GM19193 (cell line): Measurements from ENCODE around the gene MRGPRX3.

Source experiments
- POLR2A ChIP-seq: IDR thresholded peaks from 4 replicates; pipeline ENCODE4 v1.6.1; 2011; ENCODE audit not compliant: insufficient read depth, insufficient read length; ENCODE audit errors: extremely low read depth

Gene MRGPRX3

GRCh38 chr11:18140145-18140544 lies 7.8 kb downstream of the MRGPRX3 start:
- TF ChIP-seq POLR2A, result no peak

- no peak for TF ChIP-seq POLR2A
Measured at GRCh38 chr11:18144243-18144642, 11.9 kb downstream of the MRGPRX3 start.

GRCh38 chr11:18145025-18145424 lies 12.7 kb downstream of the MRGPRX3 start:
- TF ChIP-seq POLR2A, result no peak

GRCh38 chr11:18145837-18146236 lies 13.5 kb downstream of the MRGPRX3 start:
- no peak for TF ChIP-seq POLR2A

- no peak for TF ChIP-seq POLR2A
Measured at GRCh38 chr11:18151581-18151980, 19.2 kb downstream of the MRGPRX3 start.

- no peak for TF ChIP-seq POLR2A
Measured at GRCh38 chr11:18168372-18168771, 36.0 kb downstream of the MRGPRX3 start.

- TF ChIP-seq POLR2A, result no peak
Measured at GRCh38 chr11:18171377-18172000, 39.1 kb downstream of the MRGPRX3 start.

GRCh38 chr11:18172666-18173065 lies 40.3 kb downstream of the MRGPRX3 start, which contains the start of gene MRGPRX4:
Gene MRGPRX4, plus strand, starts transcription at chr11:18172837. Its CDS starts 420 bp downstream, at chr11:18173257.
- TF ChIP-seq POLR2A, result no peak

GRCh38 chr11:18173225-18173866 lies 41.0 kb downstream of the MRGPRX3 start:
- TF ChIP-seq POLR2A, result no peak
